GM19035 (cell line): ENCODE measurements around the gene FAM227A.
"Not testable (repeated sequence)": the region's sequence is repeated elsewhere in the genome, so short reads cannot be mapped to it uniquely, and the experiment has no call there.

Source experiments
- ATAC-seq: cut with Tn5 transposase; IDR thresholded peaks from one replicate; pipeline ENCODE4 v1.9.1; 2021; ENCODE audit not compliant: unreplicated experiment

FAM227A gene

GRCh38 chr22:38612217-38613006 lies 43.8 kb downstream of the FAM227A start:
- ATAC-seq: no peak

GRCh38 chr22:38611559-38611958 lies 44.6 kb downstream of the FAM227A start:
- no peak for ATAC-seq

GRCh38 chr22:38610234-38610633 lies 46.0 kb downstream of the FAM227A start:
- no peak for ATAC-seq

DNA sequence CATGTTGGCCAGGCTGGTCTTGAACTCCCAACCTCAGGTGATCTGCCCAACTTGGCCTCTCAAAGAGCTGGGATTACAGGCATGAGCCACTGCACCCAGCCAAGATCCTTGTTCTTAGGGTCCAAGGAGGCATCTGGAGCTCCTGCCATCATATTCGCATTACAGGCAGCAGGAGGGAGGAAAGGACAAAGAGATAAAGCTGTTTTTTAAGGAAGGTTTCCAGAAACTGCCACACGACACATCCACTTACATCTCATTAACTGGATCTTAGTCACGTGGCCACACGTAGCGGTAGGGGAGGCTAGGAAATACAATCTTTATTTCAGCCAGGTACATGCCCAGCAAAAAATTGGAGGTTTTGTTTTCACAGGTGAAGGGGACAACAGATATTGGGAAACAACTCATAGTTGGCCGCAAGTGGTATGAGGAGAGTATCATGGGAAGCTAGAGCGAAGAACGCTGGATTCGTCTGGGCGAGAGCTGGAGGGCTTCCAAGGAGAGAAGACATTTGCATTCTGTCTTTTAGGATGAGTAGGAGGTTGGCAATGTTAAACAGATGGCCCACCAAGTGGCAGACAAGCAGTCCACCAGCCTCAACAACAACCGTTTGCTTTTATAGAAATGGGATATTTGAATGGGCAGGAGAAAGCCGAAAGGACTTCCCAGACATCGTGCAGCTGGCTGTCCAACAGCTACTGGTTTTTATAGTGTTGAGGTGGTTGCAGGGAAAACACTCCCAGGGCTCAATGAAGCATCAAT lies 47.0 kb downstream of the FAM227A start:
- no peak for ATAC-seq

DNA sequence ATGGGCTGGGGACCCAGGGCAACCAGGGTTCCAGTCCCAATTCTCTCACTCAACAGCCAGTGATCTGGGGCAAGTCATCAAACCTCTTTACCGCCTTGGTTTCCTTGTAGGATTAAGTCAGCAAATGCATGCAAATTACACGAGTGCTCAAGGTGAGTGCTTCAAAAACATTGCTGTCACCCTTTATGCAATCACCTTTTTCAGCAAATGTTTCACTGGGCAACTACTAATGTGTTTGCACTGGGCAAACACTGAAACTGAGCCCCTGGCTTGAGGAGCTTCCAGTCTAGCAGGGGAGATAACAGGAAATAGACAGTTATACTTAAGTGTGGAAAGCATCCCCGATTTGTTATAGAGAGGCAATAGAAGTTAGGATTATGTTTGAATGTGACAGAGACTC lies 48.5 kb downstream of the FAM227A start:
- ATAC-seq: no peak

GRCh38 chr22:38602166-38602565 lies 54.0 kb downstream of the FAM227A start:
- no peak for ATAC-seq

DNA sequence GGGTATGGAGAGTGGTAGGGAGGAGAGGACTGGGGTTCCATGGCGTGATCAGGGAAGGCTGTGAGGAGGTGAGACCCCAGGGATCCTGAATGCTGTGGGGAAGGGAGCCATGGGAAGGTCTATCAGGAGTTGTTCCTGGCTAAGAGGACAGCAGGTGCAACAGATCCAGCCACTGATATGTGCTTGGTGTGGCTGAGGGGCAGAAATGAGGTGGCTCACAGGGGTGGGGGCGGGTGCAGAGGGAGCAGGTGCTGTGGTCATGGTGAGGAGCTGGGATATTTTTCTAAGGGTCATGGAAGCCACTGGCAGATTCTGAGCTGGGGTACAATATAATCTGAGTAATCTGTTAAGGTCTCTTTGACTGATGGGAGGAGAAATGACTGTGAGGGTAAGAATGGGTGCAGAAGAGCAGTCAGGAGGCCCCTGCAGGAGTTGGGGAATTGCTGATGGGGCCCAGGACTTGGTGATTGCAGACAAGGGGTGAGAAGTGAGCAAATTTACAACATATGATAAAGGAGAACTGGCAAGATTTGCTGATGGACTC lies 54.9 kb downstream of the FAM227A start:
- no peak for ATAC-seq

DNA sequence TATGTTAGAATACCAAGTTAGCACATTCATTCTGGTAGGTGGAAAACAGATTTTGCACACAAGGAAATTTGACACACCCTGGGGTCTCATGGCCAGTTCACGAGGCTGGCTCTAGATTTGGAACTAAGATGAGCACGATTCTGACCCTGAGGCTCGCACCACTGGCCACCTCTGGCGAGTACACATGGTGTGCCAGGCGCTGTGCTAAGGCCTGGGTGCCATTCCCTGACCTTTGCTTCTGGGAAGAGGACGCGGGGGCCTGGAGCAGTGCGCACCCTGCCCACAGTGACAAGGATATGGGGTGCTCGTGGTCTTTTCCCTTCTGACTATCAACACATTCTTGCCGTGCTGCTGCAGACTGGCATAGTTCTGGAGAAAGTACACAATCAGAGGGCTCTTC lies 56.7 kb downstream of the FAM227A start:
- no peak for ATAC-seq

GRCh38 chr22:38582923-38583322 lies 73.3 kb downstream of the FAM227A start:
- not testable (repeated sequence) for ATAC-seq

GRCh38 chr22:38578505-38578904 lies 77.7 kb downstream of the FAM227A start:
- ATAC-seq: no peak

DNA sequence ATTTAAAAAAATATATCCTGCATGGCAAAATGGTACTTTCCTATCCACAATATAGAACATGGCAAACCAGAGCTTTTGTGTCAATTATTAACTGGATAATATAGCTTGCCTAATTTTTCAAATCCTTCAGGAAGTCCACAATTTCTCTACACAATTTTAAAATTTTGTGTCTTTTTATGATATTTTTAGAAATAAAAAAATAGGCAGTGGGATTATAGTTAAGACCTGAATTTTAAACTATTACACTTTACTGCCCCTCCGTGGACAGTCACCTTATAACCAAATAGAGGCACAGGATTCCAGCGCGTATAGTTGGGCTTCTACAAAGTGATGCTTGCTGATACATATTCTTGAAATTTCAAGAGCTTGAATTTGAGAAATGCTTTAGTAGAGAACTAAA lies 84.1 kb downstream of the FAM227A start:
- no peak for ATAC-seq

- peak; percentile 6 for ATAC-seq
Measured at GRCh38 chr22:38570779-38571364, 85.3 kb downstream of the FAM227A start.

GRCh38 chr22:38569972-38570778 lies 86.0 kb downstream of the FAM227A start, which contains the start of gene DMC1:
TSS of gene DMC1 (minus strand) at chr22:38570183. CDS start at chr22:38568256, 1,927 bp downstream.
- peak; percentile 58 for ATAC-seq

DNA sequence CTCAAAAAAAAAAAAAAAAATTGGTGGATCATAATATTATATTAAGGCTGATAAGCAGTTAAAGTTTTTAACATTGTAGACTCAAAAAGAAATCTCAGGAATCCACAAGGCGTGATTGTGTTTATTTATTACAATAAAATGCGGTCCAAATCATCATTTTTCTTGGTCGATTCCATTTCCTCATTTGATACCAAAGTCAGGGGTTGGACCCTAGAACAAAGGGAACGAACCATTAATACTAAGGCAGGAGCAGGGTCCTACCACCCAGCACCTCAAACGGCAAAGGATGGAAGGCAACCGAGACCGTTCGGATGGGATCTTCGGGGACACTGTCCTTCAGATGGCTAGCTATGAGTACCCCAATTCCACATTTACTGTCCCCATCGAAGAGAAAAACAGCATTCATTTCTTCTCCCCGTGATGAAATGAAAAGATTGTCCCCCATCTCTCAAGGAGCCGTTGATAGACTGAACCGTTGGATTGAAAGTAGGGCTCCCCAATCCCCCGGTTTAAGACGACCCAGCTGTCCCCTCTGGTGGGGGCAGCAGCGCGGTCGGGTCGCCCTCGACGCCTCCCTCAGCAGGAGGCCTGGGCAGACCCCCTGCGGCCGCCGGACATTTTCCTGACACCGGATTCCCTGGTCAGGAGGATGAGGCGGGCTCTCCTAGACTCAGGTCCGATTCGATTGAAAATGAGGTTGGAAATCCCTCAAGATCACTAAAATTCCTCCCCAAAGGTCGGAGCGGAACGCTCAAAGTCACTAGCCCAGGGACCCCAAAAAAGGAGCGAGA lies 86.8 kb downstream of the FAM227A start:
- peak; percentile 25 for ATAC-seq

- no peak for ATAC-seq
Measured at GRCh38 chr22:38567531-38568285, 88.5 kb downstream of the FAM227A start.

DNA sequence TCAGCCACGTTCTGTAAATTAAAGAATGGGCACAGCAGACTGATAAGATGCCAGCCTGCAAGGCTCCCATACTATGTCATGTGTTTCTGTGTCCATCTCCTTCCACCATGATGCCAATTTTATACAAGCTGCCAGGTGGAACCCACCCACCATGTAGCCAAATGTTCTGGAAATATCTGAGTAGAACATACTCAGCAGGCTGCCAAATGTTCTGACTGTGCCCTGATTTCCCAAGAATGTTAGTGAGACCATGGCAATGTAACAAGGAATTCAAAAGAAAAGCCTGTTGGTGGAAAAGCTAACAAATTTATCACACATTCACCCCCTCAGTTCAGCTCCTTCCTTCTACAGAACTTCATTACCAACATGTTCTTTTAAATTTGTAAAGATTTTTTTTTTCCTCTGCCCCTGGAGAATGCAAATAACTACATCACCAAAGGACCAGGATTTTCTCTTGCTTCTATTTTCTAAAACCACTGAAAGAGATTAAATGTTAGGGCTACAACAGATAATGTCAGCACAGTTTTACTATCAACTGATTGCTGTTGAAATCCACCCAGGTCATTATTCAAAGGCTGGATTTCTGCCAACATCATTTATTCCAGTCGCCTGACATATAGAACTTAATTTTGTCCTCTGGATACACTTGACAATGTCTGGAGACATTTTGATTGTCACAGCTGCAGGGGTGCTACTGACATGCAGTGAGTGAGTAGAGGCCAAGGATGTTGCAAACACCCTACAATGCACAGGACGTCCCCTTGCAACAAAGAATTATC lies 89.3 kb downstream of the FAM227A start:
- no peak for ATAC-seq

DNA sequence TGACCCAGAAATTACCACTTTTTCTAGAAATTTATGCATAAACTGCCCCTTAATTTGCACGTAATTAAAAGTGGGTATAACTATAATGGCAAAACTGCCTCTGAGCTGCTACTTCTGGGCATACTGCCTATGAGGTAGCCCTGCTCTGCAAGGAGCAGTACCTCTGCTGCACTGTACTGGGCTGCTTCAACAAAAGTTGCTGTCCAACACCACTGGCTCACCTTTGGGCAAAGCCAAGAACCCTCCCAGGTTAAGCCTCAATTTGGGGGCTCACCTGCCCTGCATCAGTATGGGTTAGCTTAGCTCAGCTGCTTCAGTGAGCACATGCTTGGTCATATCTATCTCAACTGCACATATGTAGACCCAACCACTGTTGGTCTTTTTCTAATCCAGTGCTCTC lies 90.8 kb downstream of the FAM227A start:
- no peak for ATAC-seq

DNA sequence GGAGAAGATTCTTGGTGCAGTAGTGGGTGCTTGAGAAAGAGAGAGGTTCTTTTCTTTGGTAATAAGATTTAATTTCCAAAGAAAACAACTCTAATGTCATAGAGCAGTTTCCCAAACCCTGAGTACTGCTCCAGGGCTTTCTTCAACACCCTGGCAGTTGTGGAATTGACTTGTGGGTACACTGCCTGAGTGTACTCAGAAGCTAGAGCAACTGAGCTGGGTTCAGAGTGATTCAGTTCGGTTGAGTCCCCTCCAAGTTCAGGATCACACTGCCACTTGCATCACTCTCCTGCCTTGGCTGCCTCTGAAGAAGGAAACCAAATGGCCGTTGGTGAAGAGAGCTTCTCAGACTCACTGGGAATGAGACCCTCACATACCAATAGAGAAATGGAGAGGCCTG lies 91.5 kb downstream of the FAM227A start:
- no peak for ATAC-seq
